Suprapubic skin (tissue), 4 donors: ENCODE results near the gene TMEM171. TPM values are rescaled to one million over a fixed set of nuclear protein-coding genes. Genes with fewer than 3 reads are reported as not detected.

ENCODE experiments used
- DNase-seq, 2 donors: peaks; one replicate each; pipeline ENCODE4 v3.0.0-alpha.2; 2019; ENCODE audit warnings: low spot score in 2 of 2
- H3K27ac ChIP-seq: fragments of 200-600 bp; sonication (generic); one replicate; pipeline ENCODE4 v1.5.1; 2019
- H3K27me3 ChIP-seq: fragments of 200-600 bp; sonication (generic); one replicate; pipeline ENCODE4 v1.5.1; 2019
- H3K36me3 ChIP-seq: fragments of 200-600 bp; sonication (generic); one replicate; pipeline ENCODE4 v1.5.1; 2019
- H3K4me1 ChIP-seq: fragments of 200-600 bp; sonication (generic); one replicate; pipeline ENCODE4 v1.5.1; 2019
- H3K4me3 ChIP-seq: fragments of 200-600 bp; sonication (generic); one replicate; pipeline ENCODE4 v1.5.1; 2019; ENCODE audit warnings: mild to moderate bottlenecking
- H3K9me3 ChIP-seq: fragments of 200-600 bp; sonication (generic); one replicate; pipeline ENCODE4 v1.5.1; 2019
- CTCF ChIP-seq, 2 donors: fragments of 200-600 bp in 1 of 2; fragments of 450-650 bp in 1 of 2; sonication (generic) in 1 of 2; IDR thresholded peaks; one replicate each; pipeline ENCODE4 v1.5.1; 2016 to 2019; ENCODE audit warnings: antibody characterized with exemption in 2 of 2, mild to moderate bottlenecking in 1 of 2, moderate library complexity in 1 of 2
- EP300 ChIP-seq: sonication (generic); formaldehyde crosslinking; IDR thresholded peaks from one replicate; pipeline ENCODE4 v1.6.1; 2017; ENCODE audit warnings: antibody characterized with exemption
- POLR2A ChIP-seq, 2 donors: fragments of 450-650 bp; IDR thresholded peaks; one replicate each; pipeline ENCODE4 v1.6.1; 2017; ENCODE audit warnings: antibody characterized with exemption in 2 of 2, mild to moderate bottlenecking in 2 of 2, moderate library complexity in 2 of 2
- POLR2AphosphoS5 ChIP-seq, 3 donors: sonication (generic); formaldehyde crosslinking; IDR thresholded peaks; one replicate each; pipeline ENCODE4 v1.6.1; 2017; ENCODE audit warnings: antibody characterized with exemption in 3 of 3
- WGBS: methylation state at CpG from one replicate; pipeline ENCODE4 v1.1.5; 2018; 5-methylcytosine and 5-hydroxymethylcytosine counted together
- total RNA-seq, 4 donors: library from RNA; depleted of rRNA; stranded (reverse); fragments of >200 nt; gene quantifications; one replicate each; pipeline ENCODE4 v1.1.0, GENCODE V29; 2016

The TMEM171 gene
- total RNA-seq, 4 donors from 2014 or later, result 1.1 to 1.7 (median 1.5) TPM; not detected in 1

GRCh38 chr5:73171495-73171894 is 51.1 kb downstream of the TMEM171 start:
- H3K4me3 ChIP-seq, result no peak overlapping the region
- H3K9me3 ChIP-seq, result no peaks in the 10 kb centered on the region
- TF ChIP-seq POLR2A (IDR thresholded peaks at IDR 0.05) (no peak), EP300 (no peak), CTCF (IDR thresholded peaks at IDR 0.05) (no peak), POLR2AphosphoS5 (IDR thresholded peaks at IDR 0.05) (no peak)
- peaks cover 3% of the 10 kb centered on the region for H3K27me3 ChIP-seq
- H3K27ac ChIP-seq, result no peak overlapping the region
- no peaks in the 10 kb centered on the region for H3K36me3 ChIP-seq
- no peaks in the 10 kb centered on the region for H3K4me1 ChIP-seq
- no peak for DNase-seq

- DNase-seq, result no peak
- Histone ChIP-seq H3K9me3 (no peaks in the 10 kb centered on the region), H3K4me3 (no peak within 1 kb of the TSS), H3K36me3 (no peaks in the 10 kb centered on the region), H3K27me3 (peaks cover 9% of the 10 kb centered on the region), H3K27ac (no peak within 1 kb of the TSS), H3K4me1 (no peaks in the 10 kb centered on the region)
- TF ChIP-seq CTCF (IDR thresholded peaks at IDR 0.05) (no peak), POLR2AphosphoS5 (IDR thresholded peaks at IDR 0.05) (no peak), POLR2A (IDR thresholded peaks at IDR 0.05) (no peak), EP300 (no peak)
- 94% methylated on average over 5 of the region's 5 CpGs for WGBS
Observed at GRCh38 chr5:73172951-73173350, 52.6 kb downstream of the TMEM171 start, which contains the start of gene TMEM174. Gene TMEM174 (plus strand): TSS chr5:73173193. CDS start chr5:73173244, 51 bp downstream.

- WGBS, result 55% methylated on average over 8 of the region's 8 CpGs
Observed at GRCh38 chr5:73174100-73174815, 53.9 kb downstream of the TMEM171 start.

GRCh38 chr5:73176250-73176649 is 55.9 kb downstream of the TMEM171 start:
- Histone ChIP-seq H3K9me3 (no peaks in the 10 kb centered on the region), H3K4me3 (no peak overlapping the region), H3K27ac (no peak overlapping the region), H3K27me3 (peaks cover 16% of the 10 kb centered on the region), H3K4me1 (no peaks in the 10 kb centered on the region), H3K36me3 (no peaks in the 10 kb centered on the region)
- TF ChIP-seq CTCF (IDR thresholded peaks at IDR 0.05) (no peak), POLR2A (IDR thresholded peaks at IDR 0.05) (no peak), EP300 (no peak), POLR2AphosphoS5 (IDR thresholded peaks at IDR 0.05) (no peak)
- no peak for DNase-seq
- 92% methylated on average over 2 of the region's 2 CpGs for WGBS

More at GRCh38 chr5:73174100-73174815, 53.9 kb downstream of the TMEM171 start:
- Histone ChIP-seq H3K27me3 (peaks cover 9% of the 10 kb centered on the region), H3K4me3 (no peak overlapping the region), H3K27ac (no peak overlapping the region), H3K9me3 (no peaks in the 10 kb centered on the region), H3K4me1 (no peaks in the 10 kb centered on the region), H3K36me3 (no peaks in the 10 kb centered on the region)
- no peak for TF ChIP-seq EP300
- no peak for TF ChIP-seq POLR2AphosphoS5 (IDR thresholded peaks at IDR 0.05)
- no peak for TF ChIP-seq CTCF (IDR thresholded peaks at IDR 0.05)
- no peak for TF ChIP-seq POLR2A (IDR thresholded peaks at IDR 0.05)
- DNase-seq, result no peak

GRCh38 chr5:73178265-73178664 is 57.9 kb downstream of the TMEM171 start:
- no peak for DNase-seq
- TF ChIP-seq POLR2A (IDR thresholded peaks at IDR 0.05) (no peak), EP300 (no peak), POLR2AphosphoS5 (IDR thresholded peaks at IDR 0.05) (no peak), CTCF (IDR thresholded peaks at IDR 0.05) (no peak)
- 87% methylated on average over 5 of the region's 5 CpGs for WGBS
- Histone ChIP-seq H3K4me1 (no peaks in the 10 kb centered on the region), H3K9me3 (no peaks in the 10 kb centered on the region), H3K27ac (no peak overlapping the region), H3K36me3 (no peaks in the 10 kb centered on the region), H3K4me3 (no peak overlapping the region), H3K27me3 (peaks cover 21% of the 10 kb centered on the region)
